LNCAP (cell line): ENCODE measurements around the gene XDH.

Experiments
- TF ChIP-seq, protein P1 (sequence below): fragments of 450-650 bp; IDR thresholded peaks from 2 replicates; pipeline ENCODE4 v1.5.1; 2017; ENCODE audit warnings: mild to moderate bottlenecking

The XDH gene

DNA sequence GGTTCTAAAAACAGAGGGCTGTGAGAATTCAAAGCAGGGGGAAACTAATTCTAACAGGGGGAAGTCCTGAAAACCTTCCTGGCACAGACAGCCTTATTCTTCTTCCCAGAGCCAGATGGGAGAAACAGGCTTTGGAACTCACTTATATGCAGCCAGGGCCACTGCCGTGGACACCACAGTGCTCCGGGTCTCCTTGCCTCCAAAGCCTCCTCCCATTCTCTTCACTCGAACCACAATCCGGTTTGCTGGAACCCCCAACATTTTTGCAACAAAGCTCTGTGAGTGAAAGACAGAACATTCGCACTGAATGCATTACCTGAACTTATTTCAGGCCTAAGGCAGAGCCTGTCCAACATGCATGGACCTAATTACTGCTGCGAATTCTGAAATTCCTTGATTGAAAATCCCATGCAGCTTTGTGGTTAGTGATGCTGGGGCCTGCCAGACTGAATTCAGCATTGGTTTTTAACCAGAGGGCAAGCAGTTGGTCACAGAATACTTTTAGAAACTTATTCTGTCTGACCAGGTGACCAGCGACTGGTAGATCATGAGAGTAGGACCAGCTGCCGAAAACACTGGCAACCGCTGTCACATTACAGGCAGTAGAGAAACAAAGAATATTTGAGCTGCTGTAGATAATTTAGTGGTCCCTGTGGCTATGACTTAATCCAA is 48.6 kb downstream of the XDH start:
- TF ChIP-seq, protein P1, sequence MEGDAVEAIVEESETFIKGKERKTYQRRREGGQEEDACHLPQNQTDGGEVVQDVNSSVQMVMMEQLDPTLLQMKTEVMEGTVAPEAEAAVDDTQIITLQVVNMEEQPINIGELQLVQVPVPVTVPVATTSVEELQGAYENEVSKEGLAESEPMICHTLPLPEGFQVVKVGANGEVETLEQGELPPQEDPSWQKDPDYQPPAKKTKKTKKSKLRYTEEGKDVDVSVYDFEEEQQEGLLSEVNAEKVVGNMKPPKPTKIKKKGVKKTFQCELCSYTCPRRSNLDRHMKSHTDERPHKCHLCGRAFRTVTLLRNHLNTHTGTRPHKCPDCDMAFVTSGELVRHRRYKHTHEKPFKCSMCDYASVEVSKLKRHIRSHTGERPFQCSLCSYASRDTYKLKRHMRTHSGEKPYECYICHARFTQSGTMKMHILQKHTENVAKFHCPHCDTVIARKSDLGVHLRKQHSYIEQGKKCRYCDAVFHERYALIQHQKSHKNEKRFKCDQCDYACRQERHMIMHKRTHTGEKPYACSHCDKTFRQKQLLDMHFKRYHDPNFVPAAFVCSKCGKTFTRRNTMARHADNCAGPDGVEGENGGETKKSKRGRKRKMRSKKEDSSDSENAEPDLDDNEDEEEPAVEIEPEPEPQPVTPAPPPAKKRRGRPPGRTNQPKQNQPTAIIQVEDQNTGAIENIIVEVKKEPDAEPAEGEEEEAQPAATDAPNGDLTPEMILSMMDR = no peak

DNA sequence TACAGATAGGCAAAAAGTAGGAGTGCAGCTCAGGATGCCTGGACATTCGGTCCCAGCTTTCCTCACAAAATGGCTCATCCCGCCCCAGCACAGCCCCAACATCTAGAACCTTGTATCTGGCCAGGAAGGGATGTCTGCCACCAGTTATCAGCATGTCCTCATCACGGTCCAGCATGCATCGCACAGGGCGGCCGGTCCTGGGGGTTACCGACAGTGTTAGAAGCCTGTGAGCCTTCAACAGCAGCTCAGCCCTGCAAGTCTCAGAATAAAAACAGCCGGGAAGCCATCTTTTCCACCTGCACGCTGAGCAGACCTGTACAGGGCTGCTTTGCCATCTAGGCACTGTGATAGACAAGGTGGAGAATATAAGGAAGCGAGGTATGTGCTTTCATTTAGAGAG is 49.2 kb downstream of the XDH start:
- TF ChIP-seq, protein P1 = no peak

DNA sequence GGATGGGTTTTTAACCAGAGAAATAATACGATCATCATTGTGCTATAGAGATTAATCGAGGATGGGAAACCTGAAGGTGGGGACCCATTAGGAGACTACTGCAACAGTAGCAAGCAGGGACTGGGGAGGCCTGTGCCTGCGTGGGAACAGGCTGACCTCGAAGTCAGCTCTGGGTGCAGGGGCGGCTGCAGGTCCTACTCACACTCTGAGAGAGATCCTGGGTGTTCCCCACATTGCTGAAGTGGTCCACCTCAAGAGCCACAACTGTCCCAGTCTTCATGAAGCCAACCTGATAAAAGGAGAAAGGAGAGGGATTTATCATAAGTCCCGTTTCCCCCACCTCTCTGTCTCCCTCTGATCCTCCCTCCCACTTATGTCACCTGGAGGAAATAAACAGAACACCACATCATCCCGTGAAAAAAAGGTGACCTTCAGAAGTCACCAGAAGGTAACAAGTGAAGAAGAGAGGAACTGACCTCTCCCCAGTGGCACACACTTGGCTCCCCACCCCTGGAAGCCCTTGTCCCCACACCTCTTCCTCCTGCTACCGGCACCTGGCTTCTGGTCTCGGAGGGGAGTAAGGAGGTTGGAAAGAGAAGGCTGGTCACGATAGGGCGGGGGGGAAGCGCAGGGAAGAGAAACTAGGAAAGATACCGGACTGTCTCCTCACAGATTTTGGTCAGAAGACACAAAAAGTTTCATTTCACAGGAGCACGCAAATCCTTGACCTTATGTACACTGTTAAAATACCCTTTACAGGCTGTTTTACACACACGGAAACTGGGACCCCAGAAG is 50.4 kb downstream of the XDH start:
- TF ChIP-seq, protein P1 = no peak

DNA sequence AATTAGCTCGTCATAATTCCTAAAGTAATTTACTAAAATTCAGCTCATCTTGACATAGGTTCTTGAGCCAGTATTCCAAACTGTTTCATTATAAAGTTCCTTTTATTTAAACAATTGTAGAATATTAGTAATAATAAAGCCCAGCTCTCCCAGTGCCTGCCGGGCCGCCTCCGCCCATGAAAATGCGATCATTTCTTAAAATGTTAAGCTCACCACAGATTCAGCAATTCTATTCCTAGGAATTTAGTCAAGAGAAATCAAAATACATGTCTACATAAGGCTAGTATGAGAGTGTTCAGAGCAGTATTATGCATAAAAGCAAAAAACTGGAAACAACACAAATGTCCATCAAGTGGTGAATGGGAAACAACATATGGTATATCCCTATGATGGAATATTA is 52.0 kb downstream of the XDH start:
- TF ChIP-seq, protein P1 = no peak

DNA sequence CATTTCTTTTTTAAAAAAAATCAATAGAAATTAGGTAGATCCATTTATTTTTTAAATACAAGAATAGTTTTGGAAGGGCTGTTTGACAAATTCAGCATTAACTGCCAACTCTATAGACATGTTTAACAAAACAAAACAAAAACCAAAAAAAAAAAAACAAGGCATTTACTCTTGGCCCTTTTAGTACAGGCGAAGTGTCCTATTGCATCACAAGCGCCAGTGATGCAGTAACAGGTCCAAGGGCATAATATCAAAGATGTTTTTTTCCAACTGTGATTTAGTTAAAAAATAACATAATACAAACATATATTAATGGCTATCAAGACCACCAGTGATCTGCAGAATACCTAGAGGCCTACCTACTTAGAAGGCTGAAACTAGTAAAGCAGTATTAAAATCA is 55.3 kb downstream of the XDH start:
- TF ChIP-seq, protein P1 = no peak

DNA sequence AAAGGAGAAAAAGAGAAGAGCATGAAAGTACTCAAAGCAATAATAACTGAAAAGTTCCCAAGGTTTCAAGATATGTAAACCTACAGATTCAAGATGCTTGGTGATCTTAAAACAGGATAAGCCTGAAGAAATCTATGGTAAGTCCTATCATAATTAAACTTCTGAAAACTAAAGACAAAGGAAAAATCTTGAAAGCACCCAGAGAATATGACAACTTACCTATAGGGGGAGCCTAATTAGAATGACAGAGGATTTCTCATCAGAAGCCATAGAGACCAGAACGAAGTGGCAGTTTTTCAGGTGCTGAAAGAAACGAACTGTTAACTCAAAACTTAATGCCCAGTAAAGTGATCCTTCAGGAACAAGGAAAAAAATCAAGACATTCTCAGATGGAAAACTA is 59.7 kb downstream of the XDH start:
- TF ChIP-seq, protein P1 = peak; percentile 39

DNA sequence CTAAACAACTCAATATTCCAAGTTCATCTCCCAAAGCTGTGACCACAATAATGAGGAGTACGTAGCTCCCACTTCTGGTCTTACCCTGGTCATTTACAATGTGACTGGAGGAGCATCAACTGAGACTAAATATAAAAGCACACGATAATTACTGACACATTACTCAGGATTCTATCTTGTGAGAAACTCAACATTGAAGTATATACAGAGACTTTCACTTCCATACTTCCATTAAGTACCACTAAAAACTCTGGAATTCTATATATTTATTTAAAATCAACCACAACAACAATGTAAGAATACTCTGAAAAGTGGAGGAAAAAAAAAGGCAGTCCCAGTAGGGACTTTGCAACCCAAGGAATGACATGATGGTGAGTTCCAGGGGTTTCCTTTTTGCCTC is 61.4 kb downstream of the XDH start:
- TF ChIP-seq, protein P1 = no peak
